Limb (tissue), 2 donors: ENCODE data around the gene TNS1.
A peak's percentile ranks its signal among the peaks of the same experiment; 100 is the strongest.
"Not testable (repeated sequence)": the region's sequence is repeated elsewhere in the genome, so short reads cannot be mapped to it uniquely, and the experiment has no call there.

Experiments
- DNase-seq, 2 donors: peaks; one replicate each; pipeline ENCODE4 v3.0.0-alpha.2; 2016; ENCODE audit errors: extremely low spot score in 2 of 2

TNS1 gene

GRCh38 chr2:218002845-218003180 is at the start of gene TNS1:
Gene TNS1 (minus strand): TSS chr2:218002995. CDS start chr2:218002872, 123 bp downstream.
- peak; percentile 51 to 72 for DNase-seq

GRCh38 chr2:218051903-218052302 is 49.1 kb upstream of the TNS1 start:
- no peak for DNase-seq

GRCh38 chr2:218047536-218048225 is 44.9 kb upstream of the TNS1 start:
- no peak for DNase-seq

- no peak for DNase-seq
These were observed 43.4 kb upstream of the TNS1 start for GRCh38 chr2:218046238-218046637.

- not testable (repeated sequence) for DNase-seq
These were observed 41.8 kb upstream of the TNS1 start for GRCh38 chr2:218044599-218044998.

GRCh38 chr2:218043701-218044109 is 40.9 kb upstream of the TNS1 start:
- DNase-seq: no peak

GRCh38 chr2:218043100-218043499 is 40.3 kb upstream of the TNS1 start:
- DNase-seq: no peak

- DNase-seq: no peak
These were observed 38.7 kb upstream of the TNS1 start for GRCh38 chr2:218041302-218042168.

- DNase-seq: no peak
These were observed 38.1 kb upstream of the TNS1 start for GRCh38 chr2:218040883-218041282.

- no peak for DNase-seq
These were observed 36.4 kb upstream of the TNS1 start for GRCh38 chr2:218039171-218039570.

GRCh38 chr2:218036371-218036770 is 33.6 kb upstream of the TNS1 start:
- DNase-seq: no peak

GRCh38 chr2:218035463-218036100 is 32.8 kb upstream of the TNS1 start:
- DNase-seq: no peak

GRCh38 chr2:218034497-218035213 is 31.9 kb upstream of the TNS1 start:
- peak; percentile 78 to 84 for DNase-seq

GRCh38 chr2:218033590-218034496 is 31.0 kb upstream of the TNS1 start:
- DNase-seq: peak in 1 of 2 donors; percentile 43

GRCh38 chr2:218033208-218033589 is 30.4 kb upstream of the TNS1 start:
- no peak for DNase-seq

GRCh38 chr2:218032336-218033171 is 29.8 kb upstream of the TNS1 start:
- DNase-seq: peak in 1 of 2 donors; percentile 43

- DNase-seq: no peak
These were observed 29.0 kb upstream of the TNS1 start for GRCh38 chr2:218031771-218032257.

- DNase-seq: no peak
These were observed 28.5 kb upstream of the TNS1 start for GRCh38 chr2:218031261-218031660.

- DNase-seq: no peak
These were observed 27.8 kb upstream of the TNS1 start for GRCh38 chr2:218030409-218031195.
